ENCODE data around the gene MARCHF10. TPM values are rescaled to one million over a fixed set of nuclear protein-coding genes. Genes with fewer than 3 reads are reported as not detected.

The MARCHF10 gene
- total RNA-seq, 1 experiment from 2014 or later: 0.39 TPM

DNA sequence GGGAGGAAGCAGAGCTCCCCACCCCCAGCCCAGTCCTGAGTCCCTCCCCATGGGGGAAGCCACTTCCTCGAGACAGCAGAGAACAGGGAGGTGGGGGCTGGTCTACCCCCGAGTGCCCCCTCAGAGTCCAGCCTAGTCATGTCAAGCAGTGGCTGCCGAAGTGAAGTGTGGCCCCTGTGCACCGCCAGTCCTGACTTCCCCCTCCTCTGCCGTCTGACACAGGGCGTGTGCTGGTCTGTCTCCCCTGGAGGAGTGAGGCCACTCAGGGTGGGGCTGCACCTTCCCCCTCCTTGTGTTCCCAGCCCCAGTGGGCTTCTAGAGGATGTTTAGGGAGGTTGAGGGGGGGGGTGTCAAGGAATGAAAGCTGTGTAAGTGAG lies 133.8 kb downstream of the MARCHF10 start:
- in situ Hi-C loops (cut with HindIII; ENCODE audit: low pct_unique_long_range_greater_than_20kb, low sequenced_read_pairs): no loop called here
- H3K9me3 ChIP-seq (ENCODE audit: control insufficient read depth, insufficient read depth, low read depth, low read length): no peaks in the 10 kb centered on the region
- no peaks in the 10 kb centered on the region for H3K27me3 ChIP-seq (ENCODE audit: control insufficient read depth, insufficient read depth, low read length)
- H3K4me3 ChIP-seq (ENCODE audit: low read depth in 2 of 2, low read length in 2 of 2): no peak overlapping the region
- POLR2A ChIA-PET: no interaction called here
- intact Hi-C loops (cut with micrococcal nuclease; ENCODE audit: unreplicated experiment): loop anchor here (10.0 kb wide), 1 partner anchor 730 kb away; no protein-coding TSS in a partner anchor
- peaks cover 3% of the 10 kb centered on the region for H3K36me3 ChIP-seq (ENCODE audit: control insufficient read depth, insufficient read depth, low read length)
- ATAC-seq (no peak), DNase-seq (ENCODE audit: low read depth, low spot score) (no peak)
- TF ChIP-seq SIN3A (IDR thresholded peaks at IDR 0.05; ENCODE audit: borderline replicate concordance, insufficient read depth, low read depth, low read length): no peak
- TF ChIP-seq, protein P1, sequence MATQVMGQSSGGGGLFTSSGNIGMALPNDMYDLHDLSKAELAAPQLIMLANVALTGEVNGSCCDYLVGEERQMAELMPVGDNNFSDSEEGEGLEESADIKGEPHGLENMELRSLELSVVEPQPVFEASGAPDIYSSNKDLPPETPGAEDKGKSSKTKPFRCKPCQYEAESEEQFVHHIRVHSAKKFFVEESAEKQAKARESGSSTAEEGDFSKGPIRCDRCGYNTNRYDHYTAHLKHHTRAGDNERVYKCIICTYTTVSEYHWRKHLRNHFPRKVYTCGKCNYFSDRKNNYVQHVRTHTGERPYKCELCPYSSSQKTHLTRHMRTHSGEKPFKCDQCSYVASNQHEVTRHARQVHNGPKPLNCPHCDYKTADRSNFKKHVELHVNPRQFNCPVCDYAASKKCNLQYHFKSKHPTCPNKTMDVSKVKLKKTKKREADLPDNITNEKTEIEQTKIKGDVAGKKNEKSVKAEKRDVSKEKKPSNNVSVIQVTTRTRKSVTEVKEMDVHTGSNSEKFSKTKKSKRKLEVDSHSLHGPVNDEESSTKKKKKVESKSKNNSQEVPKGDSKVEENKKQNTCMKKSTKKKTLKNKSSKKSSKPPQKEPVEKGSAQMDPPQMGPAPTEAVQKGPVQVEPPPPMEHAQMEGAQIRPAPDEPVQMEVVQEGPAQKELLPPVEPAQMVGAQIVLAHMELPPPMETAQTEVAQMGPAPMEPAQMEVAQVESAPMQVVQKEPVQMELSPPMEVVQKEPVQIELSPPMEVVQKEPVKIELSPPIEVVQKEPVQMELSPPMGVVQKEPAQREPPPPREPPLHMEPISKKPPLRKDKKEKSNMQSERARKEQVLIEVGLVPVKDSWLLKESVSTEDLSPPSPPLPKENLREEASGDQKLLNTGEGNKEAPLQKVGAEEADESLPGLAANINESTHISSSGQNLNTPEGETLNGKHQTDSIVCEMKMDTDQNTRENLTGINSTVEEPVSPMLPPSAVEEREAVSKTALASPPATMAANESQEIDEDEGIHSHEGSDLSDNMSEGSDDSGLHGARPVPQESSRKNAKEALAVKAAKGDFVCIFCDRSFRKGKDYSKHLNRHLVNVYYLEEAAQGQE (IDR thresholded peaks at IDR 0.05; ENCODE audit: insufficient read depth in 1 of 2, low read depth in 2 of 2, low read length in 1 of 2): no peak
- no peak for TF ChIP-seq TCF7L2 (IDR thresholded peaks at IDR 0.05; ENCODE audit: low read depth, low read length)
- TF ChIP-seq, protein P2, sequence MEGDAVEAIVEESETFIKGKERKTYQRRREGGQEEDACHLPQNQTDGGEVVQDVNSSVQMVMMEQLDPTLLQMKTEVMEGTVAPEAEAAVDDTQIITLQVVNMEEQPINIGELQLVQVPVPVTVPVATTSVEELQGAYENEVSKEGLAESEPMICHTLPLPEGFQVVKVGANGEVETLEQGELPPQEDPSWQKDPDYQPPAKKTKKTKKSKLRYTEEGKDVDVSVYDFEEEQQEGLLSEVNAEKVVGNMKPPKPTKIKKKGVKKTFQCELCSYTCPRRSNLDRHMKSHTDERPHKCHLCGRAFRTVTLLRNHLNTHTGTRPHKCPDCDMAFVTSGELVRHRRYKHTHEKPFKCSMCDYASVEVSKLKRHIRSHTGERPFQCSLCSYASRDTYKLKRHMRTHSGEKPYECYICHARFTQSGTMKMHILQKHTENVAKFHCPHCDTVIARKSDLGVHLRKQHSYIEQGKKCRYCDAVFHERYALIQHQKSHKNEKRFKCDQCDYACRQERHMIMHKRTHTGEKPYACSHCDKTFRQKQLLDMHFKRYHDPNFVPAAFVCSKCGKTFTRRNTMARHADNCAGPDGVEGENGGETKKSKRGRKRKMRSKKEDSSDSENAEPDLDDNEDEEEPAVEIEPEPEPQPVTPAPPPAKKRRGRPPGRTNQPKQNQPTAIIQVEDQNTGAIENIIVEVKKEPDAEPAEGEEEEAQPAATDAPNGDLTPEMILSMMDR (IDR thresholded peaks at IDR 0.05): no peak
- TF ChIP-seq POLR2AphosphoS5 (IDR thresholded peaks at IDR 0.05; ENCODE audit: low read depth, low read length): no peak
- H3K27ac ChIP-seq (ENCODE audit: low read length): no peak overlapping the region
- no TSS peak for BruUV-seq (replicated peaks)
- CTCF ChIA-PET: interaction anchor here (0.6 kb wide), 1 partner anchor 13 kb away, joined by 3 read pairs; no protein-coding TSS in a partner anchor
- H3K4me1 ChIP-seq (ENCODE audit: control insufficient read depth, insufficient read depth, low read length): no peaks in the 10 kb centered on the region; the same call in 1 of the 2 replicates

DNA sequence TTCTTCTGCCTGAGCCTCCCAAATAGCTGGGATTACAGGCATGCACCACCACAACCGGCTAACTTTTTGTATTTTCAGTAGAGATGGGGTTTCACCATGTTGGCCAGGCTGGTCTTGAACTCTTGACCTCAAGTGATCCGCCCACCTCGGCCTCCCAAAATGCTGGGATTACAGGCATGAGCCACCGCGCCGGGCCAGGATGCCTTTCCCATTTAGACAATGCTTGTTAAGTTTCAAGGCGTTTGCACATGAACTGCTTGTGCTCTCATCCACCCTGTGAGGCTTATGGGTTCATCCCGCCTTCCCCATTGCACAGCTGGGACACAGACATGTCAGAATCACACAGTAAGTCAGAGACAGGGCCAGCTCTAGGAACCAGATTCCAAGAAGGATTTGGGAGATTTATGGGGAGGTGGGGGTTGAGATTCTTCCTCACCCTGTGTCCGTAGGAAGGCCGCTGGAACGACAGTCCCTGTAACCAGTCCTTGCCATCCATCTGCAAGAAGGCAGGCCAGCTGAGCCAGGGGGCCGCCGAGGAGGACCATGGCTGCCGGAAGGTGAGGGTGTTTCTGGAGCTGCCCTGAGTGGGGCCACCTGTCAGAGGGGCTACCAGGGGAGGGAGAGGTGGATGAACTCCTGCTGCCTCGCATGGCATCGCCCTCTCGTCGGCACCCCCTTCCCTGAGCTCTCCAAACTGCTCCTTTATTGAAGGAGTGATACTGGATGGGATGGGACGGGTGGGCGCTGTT lies 134.3 kb downstream of the MARCHF10 start:
- ATAC-seq: no peak
- H3K9me3 ChIP-seq (ENCODE audit: control insufficient read depth, insufficient read depth, low read depth, low read length): no peaks in the 10 kb centered on the region
- CTCF ChIA-PET: interaction anchor here (0.6 to 0.7 kb wide), 2 partner anchors 12 to 869 kb away, joined by 3 read pairs; no protein-coding TSS in a partner anchor
- peaks cover 3% of the 10 kb centered on the region for H3K36me3 ChIP-seq (ENCODE audit: control insufficient read depth, insufficient read depth, low read length)
- H3K27ac ChIP-seq (ENCODE audit: low read length): no peak overlapping the region
- no peak for TF ChIP-seq SIN3A (IDR thresholded peaks at IDR 0.05; ENCODE audit: borderline replicate concordance, insufficient read depth, low read depth, low read length)
- TF ChIP-seq, protein P1 (IDR thresholded peaks at IDR 0.05; ENCODE audit: insufficient read depth in 1 of 2, low read depth in 2 of 2, low read length in 1 of 2): no peak
- no peak for TF ChIP-seq POLR2AphosphoS5 (IDR thresholded peaks at IDR 0.05; ENCODE audit: low read depth, low read length)
- TF ChIP-seq, protein P2 (IDR thresholded peaks at IDR 0.05): no peak
- no peak for TF ChIP-seq TCF7L2 (IDR thresholded peaks at IDR 0.05; ENCODE audit: low read depth, low read length)
- DNase-seq (ENCODE audit: low read depth, low spot score): no peak
- in situ Hi-C loops (cut with HindIII; ENCODE audit: low pct_unique_long_range_greater_than_20kb, low sequenced_read_pairs): no loop called here
- intact Hi-C loops (cut with micrococcal nuclease; ENCODE audit: unreplicated experiment): loop anchor here (10.0 kb wide), 1 partner anchor 731 kb away; no protein-coding TSS in a partner anchor
- no peaks in the 10 kb centered on the region; the same call in 1 of the 2 replicates for H3K4me1 ChIP-seq (ENCODE audit: control insufficient read depth, insufficient read depth, low read length)
- BruUV-seq (replicated peaks): no TSS peak
- POLR2A ChIA-PET: interaction anchor here (0.5 kb wide), 1 partner anchor 70 kb away, joined by 3 read pairs; no protein-coding TSS in a partner anchor
- no peak overlapping the region for H3K4me3 ChIP-seq (ENCODE audit: low read depth in 2 of 2, low read length in 2 of 2)
- H3K27me3 ChIP-seq (ENCODE audit: control insufficient read depth, insufficient read depth, low read length): no peaks in the 10 kb centered on the region

All from Panc1 (cell line).